LNCaP clone FGC (cell line): ENCODE measurements around the gene COPS3.

Source experiments
- DNase-seq: peaks from one replicate; pipeline ENCODE4 v3.0.0-alpha.2; 2011; ENCODE audit warnings: low read depth
- H3K4me3 ChIP-seq: 2 replicates; pipeline ENCODE4 v1.5.1; 2011; ENCODE audit warnings: mild to moderate bottlenecking, low read depth, low read length, control low read depth
- TF ChIP-seq, protein P1 (sequence below): IDR thresholded peaks from 2 replicates; pipeline ENCODE4 v1.5.1; 2012; ENCODE audit warnings: mild to moderate bottlenecking; ENCODE audit not compliant: control insufficient read depth, insufficient read depth; ENCODE audit errors: extremely low read depth

The COPS3 gene

DNA sequence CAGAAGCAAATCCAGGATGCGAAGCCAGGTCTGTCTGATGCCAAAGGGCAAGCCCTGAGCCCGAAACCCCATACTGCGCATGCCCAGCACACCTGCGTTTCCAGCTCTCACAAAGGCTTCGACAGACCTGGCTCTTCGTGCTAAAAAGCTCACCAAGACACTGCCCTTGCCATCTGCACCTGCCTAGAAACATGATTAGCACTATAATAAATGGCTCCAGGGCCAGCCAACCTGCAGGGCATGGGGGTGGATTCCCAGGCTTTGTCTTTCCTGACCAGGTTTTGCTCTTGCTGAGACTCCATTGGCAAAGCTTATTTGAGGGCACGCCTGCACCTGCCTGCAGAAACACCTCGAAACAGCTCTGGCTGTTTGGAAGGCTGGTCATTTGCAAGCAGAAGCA is 60.5 kb downstream of the COPS3 start:
- DNase-seq, result no peak
- TF ChIP-seq, protein P1, sequence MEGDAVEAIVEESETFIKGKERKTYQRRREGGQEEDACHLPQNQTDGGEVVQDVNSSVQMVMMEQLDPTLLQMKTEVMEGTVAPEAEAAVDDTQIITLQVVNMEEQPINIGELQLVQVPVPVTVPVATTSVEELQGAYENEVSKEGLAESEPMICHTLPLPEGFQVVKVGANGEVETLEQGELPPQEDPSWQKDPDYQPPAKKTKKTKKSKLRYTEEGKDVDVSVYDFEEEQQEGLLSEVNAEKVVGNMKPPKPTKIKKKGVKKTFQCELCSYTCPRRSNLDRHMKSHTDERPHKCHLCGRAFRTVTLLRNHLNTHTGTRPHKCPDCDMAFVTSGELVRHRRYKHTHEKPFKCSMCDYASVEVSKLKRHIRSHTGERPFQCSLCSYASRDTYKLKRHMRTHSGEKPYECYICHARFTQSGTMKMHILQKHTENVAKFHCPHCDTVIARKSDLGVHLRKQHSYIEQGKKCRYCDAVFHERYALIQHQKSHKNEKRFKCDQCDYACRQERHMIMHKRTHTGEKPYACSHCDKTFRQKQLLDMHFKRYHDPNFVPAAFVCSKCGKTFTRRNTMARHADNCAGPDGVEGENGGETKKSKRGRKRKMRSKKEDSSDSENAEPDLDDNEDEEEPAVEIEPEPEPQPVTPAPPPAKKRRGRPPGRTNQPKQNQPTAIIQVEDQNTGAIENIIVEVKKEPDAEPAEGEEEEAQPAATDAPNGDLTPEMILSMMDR, result no peak
- no peak overlapping the region for H3K4me3 ChIP-seq

DNA sequence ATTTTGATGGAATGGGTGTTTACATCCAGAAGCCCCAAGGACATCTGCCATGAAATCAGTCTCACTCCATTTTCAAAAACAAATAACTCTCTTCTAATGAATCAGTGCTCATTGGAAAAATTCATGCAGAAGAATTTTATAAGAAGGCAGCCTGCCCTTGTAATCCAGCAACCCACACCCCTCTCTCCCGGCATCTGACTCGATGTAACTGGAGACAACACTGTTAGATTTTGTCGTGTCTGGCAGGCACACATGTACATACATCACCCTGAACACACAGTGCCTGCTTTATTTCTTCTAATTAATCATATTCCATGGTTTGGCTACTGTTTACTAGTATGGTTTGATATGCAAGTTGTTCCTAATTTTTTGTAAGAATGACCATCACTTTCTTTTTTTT is 63.1 kb downstream of the COPS3 start:
- no peak overlapping the region for H3K4me3 ChIP-seq
- DNase-seq, result no peak
- TF ChIP-seq, protein P1, result no peak

DNA sequence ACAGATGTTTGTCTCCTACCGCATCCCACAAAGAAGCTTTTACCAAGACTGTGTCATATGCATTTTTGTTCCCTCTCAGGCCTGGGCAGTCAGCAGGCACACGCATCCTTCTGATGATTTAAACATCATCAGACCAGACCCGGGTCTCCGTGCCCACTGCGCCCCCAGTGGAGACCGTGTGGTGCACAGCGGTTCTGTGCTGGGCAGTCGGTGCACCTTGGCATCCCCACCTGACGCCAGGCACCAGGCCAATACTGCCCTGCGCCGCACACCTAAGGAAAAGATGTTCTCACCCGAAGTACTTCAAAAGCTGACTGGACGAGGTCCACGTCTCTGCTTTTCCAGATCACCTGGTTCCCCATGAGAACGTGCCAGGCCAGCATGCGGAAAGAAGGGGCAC is 64.3 kb downstream of the COPS3 start:
- DNase-seq, result no peak
- TF ChIP-seq, protein P1, result peak; percentile 49
- no peak overlapping the region for H3K4me3 ChIP-seq

DNA sequence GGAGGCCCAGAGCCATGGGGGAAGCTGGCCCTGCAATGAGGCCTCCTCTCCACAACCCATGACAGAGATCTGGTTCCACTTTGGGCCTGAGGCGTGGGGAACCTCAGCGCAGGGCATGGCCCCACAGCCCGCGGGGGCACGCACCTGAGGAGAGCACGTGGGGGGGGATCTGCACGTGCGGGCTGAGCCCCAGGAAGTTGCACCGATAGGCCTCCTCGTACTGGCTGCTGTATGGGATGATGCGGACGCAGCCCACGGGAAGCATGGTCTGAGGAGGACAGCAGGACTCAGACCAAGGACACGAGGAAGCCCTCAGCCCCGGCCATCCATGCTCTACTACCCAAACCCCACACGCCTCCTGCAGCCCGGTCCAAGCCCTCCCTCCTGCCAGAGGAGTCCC is 64.8 kb downstream of the COPS3 start:
- H3K4me3 ChIP-seq, result no peak overlapping the region
- no peak for DNase-seq
- TF ChIP-seq, protein P1, result no peak

DNA sequence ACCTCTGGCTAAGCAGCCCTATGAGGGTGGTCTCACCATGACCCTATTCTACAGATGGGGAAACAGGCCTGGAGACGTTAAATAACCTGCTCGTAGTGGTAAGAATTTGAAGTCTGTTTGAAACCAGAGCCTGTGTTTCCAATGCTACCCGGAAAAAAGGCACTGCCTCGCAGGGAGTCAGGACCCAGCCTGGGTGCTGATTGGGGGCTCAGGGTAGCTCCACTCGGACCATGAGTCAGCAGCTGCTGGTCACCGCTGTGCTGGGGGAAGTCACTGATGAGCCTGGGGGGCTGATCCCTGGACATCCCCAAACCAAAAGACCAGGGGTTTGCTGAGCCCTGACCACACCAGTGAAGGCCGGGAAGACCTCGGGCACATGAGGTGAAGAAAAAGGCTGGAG is 65.5 kb downstream of the COPS3 start:
- H3K4me3 ChIP-seq, result no peak overlapping the region
- DNase-seq, result no peak
- TF ChIP-seq, protein P1, result no peak

DNA sequence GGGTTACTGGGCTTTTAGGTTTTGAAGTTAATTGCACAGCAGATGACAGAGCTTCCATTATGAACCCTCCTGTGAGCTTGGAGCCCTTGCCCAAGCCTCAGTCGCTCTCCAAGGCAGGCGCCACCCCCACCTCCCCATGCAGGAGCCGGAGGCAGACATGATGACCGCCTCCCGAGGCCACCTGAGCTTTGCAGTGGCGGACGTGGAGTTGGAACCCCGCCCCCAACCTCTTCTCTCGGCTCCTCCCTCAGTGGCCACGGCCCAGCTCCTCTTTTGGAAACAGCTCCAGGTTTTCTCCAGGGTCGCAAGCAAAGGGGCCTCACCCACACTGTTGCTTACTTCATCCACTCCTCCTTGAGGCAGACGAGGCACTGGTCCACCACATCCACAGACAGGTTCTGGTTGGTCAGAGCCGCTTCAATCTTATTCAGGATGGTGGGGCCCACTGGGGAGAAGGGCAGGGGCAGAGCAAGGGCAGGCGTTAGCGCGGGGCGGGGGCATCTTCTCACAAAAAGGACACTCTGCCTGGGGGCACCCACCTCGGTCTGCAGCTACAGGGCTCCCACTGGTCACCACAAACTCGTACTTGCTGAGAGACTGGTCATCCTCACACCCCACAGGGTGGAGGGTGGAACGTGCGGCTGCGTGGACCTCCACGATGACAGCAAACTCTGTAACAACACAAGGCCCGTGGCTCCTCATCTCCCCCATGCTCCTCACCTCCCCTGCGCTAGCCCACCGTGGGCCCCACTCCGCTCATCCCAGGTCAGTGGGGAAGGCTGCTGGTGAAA is 66.2 kb downstream of the COPS3 start:
- H3K4me3 ChIP-seq, result no peak overlapping the region
- TF ChIP-seq, protein P1, result no peak
- no peak for DNase-seq

DNA sequence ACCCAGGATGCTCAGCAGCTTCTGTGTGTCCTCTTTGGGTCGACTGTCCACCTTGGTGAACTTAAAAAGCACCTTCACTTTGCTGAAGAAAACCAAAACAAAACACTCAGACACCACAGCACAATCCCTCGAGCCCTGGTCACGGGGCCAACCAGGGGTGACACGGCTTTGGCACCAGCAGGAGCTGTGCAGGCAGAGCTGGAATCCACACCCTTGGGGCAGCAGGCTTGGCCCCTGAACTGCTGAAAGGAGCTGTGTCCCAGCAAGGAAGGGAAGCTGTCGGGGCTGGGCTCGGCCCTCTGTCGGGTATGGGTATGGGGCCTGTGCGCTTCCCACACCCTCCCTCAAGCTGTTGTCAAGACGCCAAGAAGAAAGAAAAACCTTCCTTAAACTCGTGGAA is 67.3 kb downstream of the COPS3 start:
- no peak for DNase-seq
- H3K4me3 ChIP-seq, result no peak overlapping the region
- TF ChIP-seq, protein P1, result no peak
